ENCODE measurements around the gene ATG2A.

Gene ATG2A

DNA sequence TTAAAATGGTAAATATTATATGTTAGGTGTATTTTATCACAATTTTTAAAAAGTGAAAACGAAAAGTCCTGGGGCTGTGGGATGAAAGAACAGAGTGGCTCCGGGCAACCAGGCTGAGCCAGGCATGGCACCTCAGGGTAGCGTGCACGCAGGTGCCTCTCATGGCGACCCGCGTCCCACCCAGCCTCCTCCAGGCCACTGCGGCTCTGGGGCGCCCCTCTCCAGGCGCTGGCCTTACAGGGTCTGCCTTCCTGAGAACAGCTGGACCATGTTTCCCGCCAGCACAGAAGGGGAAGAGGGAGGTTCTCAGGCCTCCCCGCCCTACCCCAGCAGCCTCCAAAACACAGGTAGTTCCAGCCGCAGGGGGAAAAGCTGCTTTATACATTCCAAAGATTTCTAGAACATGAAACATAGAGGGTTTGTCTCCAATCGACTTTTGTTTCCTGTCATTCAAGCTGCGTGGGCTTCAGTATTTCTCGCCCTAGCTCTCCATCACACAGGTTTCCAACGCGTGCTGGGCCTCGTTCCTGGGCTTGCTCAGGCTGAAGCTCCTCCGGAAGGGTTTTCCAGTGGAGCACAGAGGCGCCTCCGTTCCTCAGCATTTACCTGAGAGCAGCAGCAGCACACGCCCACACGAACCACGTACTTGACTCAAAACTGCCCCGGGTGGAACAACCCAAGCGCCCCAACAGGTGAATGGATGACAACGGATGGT lies 49.1 kb downstream of the ATG2A start:
- DNase-seq, result no peak

DNA sequence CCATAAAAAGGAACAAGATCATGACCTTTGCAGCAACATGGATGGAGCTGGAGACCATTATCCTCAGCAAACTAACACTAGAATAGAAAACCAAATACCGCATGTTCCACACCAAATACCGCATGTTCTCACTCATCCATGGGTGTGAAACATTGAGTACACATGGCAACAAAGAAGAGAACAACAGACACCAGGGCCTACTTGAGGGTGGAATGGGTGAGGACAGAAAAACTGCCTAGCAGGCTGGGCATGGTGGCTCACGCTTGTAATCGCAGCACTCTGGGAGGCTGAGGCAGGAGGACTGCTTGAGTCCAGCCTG lies 50.9 kb downstream of the ATG2A start:
- DNase-seq, result no peak

DNA sequence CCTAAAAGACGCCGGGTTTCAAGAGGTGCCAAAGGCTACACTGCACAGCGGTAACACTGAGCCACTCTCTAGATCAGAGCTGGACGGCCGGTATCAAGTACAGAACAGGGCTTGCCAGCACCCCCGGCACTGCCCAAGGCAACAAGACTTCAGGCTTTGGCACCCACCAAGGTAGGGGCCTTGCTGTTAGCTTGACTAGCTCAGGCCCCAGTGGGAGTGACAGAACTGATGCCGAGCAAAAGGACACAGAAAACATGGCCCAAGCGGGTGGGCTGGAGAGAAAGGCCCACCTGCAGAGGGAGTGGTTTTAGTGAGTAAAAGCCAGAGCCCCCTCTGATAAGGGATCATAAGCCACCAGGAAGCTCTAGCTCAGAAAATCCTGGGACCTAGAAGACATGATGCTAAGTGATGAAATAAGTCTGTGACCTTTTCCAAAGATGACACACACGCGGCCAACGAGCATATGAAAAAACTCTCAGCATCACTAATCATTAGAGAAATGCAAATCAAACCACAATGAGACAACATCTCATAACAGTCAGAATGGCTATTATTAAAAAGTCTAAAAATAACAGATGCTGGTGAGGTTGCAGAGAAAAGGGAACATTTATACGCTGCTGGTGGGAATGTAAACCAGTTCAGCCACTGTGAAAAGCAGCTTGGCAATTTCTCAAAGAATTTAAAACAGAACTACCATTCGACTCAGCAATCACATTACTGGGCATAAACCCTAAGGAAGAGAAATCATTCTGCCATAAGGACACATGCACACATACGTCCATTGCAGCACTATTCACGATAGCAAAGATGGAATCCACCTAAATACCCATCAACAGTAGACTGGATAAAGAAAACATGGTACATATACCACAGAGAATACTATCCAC lies 51.5 kb downstream of the ATG2A start:
- no peak for DNase-seq

DNA sequence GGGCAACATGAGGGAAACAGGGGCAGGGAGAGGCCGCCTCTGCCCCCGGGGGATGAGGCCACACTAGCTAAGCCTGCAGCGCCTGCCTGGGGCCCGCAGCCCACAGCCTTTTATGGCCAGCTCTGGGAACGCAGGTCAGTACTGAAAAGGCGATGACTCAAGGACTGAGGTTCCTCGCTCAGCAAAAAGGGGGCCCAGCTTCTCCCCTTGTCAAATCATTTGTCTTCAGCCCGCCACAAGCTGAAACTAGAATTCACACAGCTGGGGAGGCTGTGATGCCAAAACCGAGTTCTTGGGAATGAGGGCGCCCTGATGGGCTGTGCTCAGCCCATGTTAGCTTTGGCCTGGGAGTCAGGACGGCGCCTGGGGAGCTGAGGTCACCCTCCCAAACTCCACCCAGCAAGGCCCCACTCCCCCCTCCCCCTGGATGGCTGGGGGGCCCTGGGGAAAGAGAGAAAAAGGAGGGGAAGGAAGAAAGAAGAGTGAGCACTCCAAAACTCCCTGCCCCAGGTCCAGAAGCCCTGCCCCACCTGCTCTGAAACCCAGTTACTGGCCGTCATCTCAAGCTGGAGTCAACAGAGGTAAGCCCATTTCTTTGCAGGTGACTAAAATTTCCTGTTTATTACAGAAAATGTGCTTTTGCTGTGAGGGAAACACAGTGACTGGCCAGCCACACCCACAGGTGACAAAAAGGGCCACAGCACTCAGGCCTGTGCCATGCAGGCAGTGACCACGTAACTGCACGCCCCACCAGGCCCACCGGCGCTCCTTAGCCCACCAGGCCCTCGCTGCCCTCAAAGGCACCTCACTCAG lies 52.3 kb downstream of the ATG2A start:
- DNase-seq, result no peak

DNA sequence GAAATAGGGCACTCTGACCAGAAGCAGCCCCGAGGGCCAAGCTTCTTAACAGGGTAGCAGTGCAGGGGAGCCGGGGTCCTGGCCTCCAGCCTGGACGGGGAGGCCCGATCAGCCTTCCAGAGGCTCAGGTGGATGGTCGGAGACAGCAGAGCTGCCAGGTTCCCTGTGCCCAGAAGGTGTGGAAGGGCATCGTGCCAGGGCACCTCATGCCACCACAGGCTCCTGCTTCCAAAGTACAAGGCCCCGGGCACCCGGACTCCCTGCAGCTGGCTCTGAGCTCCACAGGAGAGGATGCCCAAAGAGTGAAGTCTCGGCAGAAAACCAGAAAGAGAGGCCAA lies 52.9 kb downstream of the ATG2A start:
- DNase-seq, result no peak

DNA sequence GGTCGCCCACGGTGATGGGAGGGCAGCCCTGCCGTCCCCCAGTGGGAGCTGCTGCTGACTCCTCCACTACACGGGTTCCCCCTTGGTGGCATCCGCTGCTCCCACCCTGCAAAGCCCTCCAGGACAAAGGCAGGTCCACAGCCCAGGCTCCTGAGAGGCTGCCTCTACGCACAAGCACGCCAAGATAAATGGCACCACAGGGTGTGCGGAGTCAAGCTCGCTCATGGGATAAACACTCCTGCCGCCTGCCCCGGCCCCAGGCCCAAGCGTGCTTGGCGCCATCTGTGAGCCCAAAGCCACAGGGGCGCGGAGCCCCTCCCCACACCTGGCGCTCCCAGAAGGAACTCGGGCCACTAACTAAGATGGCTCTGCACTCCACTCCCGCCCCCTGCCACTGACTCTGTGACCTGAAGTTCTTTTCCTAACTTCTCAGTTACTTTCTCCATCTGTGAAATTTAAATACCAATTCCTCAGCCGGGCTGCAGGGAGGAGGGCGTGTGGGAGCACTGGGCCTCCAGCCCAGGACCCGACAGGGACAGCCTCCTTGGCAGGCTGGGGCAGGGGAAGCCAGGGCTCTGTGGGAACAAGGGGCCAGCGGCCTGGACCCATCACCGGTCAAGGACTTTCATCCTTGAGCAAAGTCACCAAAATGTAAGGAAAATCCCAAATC lies 53.5 kb downstream of the ATG2A start:
- DNase-seq, result peak; percentile 26

DNA sequence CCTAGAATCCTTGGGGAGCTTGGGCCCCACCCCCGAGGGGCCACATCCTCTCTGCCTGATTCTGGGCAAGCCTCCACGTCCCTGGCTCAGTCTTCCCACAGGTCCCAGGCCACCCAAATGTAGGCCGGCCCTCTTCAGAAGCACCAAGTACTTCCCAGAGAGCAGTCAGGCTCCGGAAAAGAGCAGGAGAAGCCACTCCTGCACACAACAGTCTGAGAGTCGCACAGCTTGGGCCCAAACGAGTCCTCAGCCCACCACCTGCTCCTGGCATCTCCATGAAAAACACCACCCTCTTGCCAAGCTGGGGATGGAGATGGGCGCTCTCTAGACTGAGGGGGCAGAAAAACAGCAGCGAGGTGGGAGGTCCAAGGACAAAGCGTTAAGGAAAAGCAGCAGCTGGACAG lies 54.0 kb downstream of the ATG2A start:
- DNase-seq, result no peak

DNA sequence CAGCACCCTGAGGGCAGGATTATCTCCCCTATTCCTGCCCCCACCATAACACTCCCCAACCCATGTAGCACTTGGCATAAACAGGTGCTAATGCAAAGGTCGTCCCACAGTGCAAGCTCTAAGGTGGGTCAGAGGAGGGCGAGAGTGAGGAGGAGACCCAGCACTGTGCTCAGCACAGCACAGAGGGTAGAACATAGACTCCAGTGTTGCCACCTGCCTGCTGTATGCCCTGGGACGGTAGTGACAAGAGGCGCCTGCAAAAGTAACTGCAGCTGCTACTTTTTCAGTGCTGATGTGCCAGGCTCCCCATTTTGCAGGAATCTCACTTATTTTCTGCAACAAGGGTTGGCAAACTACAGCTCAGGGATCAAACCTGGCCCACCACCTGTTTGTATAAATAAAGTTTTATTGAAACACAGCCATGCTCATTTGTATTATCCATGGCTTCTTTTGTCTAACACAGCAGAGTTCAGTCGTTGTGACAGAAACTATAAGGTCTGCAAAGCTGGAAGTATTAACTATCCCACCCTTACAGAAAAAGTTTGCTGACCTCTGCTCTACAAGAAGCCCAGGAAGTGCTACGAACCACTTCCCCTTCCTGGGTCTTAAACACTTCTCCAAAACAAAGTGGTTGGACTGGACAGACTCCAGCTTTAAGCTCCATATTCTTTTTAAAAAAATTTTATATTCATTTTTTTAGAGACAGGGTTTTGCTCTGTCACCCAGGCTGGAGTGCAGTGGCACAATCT lies 55.6 kb downstream of the ATG2A start:
- DNase-seq, result no peak

GRCh38 chr11:64859542-64860414 lies 57.2 kb downstream of the ATG2A start:
- DNase-seq, result no peak

DNA sequence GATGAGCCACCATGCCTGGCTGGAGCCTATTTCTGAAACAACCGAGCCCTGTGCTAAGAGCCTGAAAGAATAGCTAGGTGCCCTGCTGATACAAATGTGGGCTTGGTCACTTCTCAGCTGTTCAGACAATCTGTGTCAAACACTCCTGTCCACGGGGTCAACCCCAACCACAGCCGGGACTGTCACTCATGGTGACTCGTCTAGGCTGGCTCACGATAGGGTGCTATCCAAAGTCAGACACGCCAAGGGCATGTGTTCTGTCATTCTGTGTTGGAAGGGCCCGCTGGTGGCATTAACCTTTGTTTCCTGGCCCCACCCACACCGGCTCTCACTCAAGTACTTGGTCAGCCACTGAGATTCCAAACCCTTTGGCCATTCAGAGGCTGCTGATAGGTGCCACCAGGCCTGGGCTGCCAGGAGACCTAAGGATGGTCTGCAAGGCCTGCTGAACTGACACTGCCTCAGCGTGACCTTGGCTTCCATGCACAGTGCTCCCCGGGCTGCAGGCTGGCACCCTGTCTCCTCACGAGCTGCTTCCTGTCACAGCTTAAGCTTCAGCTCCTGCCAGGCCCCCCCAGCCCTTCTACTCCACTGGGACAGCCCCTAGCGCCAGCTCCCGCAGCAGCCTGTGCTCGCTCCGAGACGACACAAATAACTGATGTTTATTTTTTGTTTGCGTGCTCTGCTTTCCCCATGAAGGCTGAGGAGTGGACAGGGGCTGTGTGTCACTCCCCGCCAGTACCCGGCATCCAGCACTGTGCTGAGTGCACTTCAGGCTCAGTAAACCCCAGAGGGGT lies 58.3 kb downstream of the ATG2A start:
- no peak for DNase-seq

DNA sequence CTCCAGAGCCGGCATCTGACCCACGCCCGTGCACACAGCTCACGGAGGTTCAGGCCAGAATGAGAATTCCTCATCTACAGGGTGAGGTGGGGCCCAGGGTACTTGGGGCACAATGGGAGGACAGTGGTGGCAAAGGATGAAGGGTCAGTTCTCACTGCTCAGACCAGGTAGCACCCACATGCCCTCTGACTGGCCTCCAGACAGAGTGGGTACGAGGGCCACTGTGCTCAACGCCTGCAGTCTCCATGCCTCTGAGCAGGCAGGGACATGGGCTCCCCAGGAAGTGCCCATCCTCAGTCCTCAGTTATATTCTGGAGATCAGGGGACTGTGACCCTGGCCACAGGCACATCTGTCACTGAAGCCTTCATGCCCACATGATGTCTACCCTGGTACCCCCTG lies 59.5 kb downstream of the ATG2A start:
- DNase-seq, result no peak

- DNase-seq, result peak; percentile 17
Observed at GRCh38 chr11:64856382-64857227, 60.4 kb downstream of the ATG2A start.

DNA sequence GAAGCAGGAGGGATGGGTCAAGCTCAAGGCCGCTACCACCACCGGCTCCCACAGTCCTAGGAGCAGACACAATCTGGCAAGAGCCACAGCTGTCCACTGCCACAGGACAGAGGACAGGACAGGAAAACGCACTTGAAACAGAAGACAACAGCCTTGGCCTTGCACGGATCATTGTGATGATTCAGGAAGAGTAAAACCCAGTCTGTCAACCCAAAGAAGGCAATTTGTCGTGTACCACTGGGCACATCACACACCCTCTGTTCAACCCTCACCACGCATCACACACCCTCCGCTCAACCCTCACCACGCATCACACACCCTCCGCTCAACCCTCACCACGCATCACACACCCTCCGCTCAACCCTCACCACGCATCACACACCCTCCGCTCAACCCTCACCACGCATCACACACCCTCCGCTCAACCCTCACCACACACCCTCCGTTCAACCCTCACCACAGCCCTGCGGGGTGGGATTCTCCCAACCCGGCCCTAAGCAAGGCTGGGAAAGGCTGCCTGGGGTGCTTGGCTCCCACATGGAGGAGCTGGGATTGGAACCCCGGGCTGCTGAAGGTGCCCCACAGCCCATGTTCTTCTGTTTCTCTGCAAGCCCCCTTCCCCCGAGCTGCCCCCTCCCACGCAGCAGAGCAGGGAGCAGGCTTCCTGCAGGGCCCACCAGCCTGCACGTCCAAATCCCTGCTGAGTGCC lies 61.3 kb downstream of the ATG2A start:
- no peak for DNase-seq

GRCh38 chr11:64854534-64855502 lies 62.2 kb downstream of the ATG2A start:
- no peak for DNase-seq

DNA sequence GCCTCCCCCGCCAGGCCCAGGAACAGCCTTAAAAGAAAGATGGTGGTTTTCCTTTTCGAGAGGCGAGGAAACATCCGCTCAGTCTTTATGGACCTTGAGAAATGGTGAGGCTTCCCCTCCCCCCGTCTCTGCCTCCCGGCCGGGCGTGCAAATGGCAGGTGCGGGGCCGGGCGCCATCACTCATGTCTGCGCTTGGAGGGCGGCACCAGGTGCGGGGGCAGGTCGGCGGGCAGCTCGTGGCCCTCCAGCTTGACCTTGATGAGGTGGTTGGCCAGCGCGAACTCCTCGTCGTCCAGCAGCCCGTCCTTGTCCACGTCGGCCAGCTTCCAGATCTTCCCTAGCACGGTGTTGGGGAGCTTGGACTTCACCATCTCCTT lies 62.9 kb downstream of the ATG2A start:
- no peak for DNase-seq

DNA sequence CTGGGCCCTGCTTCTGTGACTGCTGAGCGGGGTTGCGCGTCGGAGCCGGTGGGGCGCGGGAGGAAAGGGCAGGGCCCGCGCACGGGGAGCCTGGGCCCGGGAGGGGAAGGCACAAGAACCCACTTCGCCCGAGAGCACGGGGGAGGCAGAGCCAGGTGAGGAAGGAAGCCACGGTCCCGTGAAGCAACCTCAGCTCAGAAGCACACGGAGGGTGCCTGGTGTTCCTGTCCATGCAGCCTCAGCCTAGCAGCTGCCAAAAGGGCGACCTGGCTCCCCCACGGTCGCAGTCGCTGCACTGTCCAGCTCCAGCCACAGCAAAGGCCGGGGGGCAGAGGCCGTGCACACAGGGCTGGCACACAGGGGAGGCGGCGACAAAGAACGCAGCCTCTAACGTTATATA lies 63.3 kb downstream of the ATG2A start:
- DNase-seq, result no peak

DNA sequence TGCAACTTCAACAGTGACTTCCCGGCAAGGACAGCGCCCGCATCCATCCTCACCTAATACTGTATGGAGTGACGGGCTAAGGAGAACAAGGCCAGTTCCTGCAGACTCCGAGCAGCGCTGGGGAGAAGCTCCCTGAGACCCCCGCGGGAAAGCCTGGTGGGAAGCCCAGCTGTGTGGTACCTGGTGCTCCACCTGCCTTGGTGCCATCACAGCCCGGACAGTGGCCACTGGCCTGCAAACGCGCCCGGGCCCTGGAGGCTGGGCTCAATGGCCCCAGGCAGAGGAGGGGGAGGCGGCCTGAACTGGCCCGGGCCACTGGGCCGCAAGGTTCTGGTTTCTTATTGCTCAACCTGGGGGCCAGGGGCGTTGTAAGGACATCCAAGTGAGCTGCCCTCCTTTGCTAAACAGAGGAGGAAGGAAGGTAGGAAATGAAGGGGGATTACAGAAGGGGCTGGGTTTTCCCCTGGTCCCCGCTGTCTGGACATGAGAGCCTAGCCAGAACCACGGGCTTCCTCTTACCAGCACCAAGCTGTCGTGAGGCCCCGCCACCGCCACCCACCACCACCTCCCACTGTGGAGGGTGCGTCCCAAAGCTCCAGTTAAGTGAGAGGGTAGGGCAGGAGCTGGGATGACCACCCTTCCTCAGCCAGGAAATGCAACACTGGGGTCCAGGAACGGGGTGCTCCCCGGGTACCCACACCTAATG lies 64.1 kb downstream of the ATG2A start:
- no peak for DNase-seq

All from NCI-H69 (cell line).